HCT116 (cell line): Measurements from ENCODE around the gene WHRN. TPM values are rescaled to one million over a fixed set of nuclear protein-coding genes. Genes with fewer than 3 reads are reported as not detected.

Experiments
- ATAC-seq: fragments of 200-7000 bp; cut with Tn5 transposase; 2 replicates; pipeline ENCODE4 v1.9.1; 2020; ENCODE audit warnings: mild to moderate bottlenecking, moderate library complexity
- BruUV-seq: library from RNA; stranded (reverse); fragments of 400-500 nt; replicated peaks from 2 replicates; lab custom pipeline; 2021; lab: Mats Ljungman, UMichigan
- CTCF ChIA-PET: fragments of 300-600 bp; sonication (Branson Sonifier 250); formaldehyde crosslinking; loops from one replicate; lab custom pipeline; 2021; ENCODE audit warnings: antibody characterized with exemption; lab: Charles Lee
- POLR2A ChIA-PET: fragments of 300-600, 350-600 bp; sonication (Branson Sonifier 250); formaldehyde crosslinking; loops from one replicate; lab custom pipeline; 2021; ENCODE audit warnings: antibody characterized with exemption; lab: Charles Lee
- RAD21 ChIA-PET, 2 experiments: fragments of 300-600 bp; sonication (Branson Sonifier 250); formaldehyde crosslinking; loops; one replicate each; lab custom pipeline; 2023; ENCODE audit warnings: low total read pairs in 2 of 2; ENCODE audit not compliant: uncharacterized antibody in 2 of 2, unreplicated experiment in 2 of 2, low non-redundant PET in 1 of 2; lab: Charles Lee
- DNase-seq: peaks from one replicate; pipeline ENCODE4 v3.0.0-alpha.2; 2010; ENCODE audit warnings: low read depth, low spot score
- H2AFZ ChIP-seq: fragments of 200-600 bp; shearing (Covaris generic), sonication (generic); 2 replicates; pipeline ENCODE4 v1.6.1; 2017; ENCODE audit warnings: low read depth, mixed run types, mixed read lengths, antibody characterized with exemption, low read length; ENCODE audit not compliant: poor library complexity, severe bottlenecking
- H3K27ac ChIP-seq: 2 replicates; pipeline ENCODE4 v1.5.1; 2012; ENCODE audit warnings: low read depth, low read length
- H3K27me3 ChIP-seq: fragments of 200-600 bp; sonication (generic); 2 replicates; pipeline ENCODE4 v1.6.1; 2016; ENCODE audit warnings: mixed run types, low read length, mixed read lengths; ENCODE audit not compliant: insufficient read depth
- H3K36me3 ChIP-seq, 2 experiments: fragments of 200-500 bp in 1 of 2; fragments of 200-600 bp in 1 of 2; sonication (Bioruptor generic) in 1 of 2; sonication (generic) in 1 of 2; 2 replicates each; pipeline versions ENCODE4 v1.5.1 to v1.6.1; 2014 to 2016; ENCODE audit warnings: low read length in 2 of 2, inconsistent platforms in 1 of 2, mixed read lengths in 1 of 2, mixed run types in 1 of 2; ENCODE audit not compliant: insufficient read depth in 2 of 2, control insufficient read depth in 1 of 2
- H3K4me1 ChIP-seq, 2 experiments: fragments of 200-600 bp in 1 of 2; sonication (generic) in 1 of 2; 2 replicates each; pipeline versions ENCODE4 v1.5.1 to v1.6.1; 2012 to 2017; ENCODE audit warnings: low read length in 2 of 2, inconsistent platforms in 1 of 2, mild to moderate bottlenecking in 1 of 2, mixed read lengths in 1 of 2, mixed run types in 1 of 2, moderate library complexity in 1 of 2; ENCODE audit not compliant: insufficient read depth in 2 of 2, control insufficient read depth in 1 of 2
- H3K4me2 ChIP-seq: fragments of 200-600 bp; sonication (generic); 2 replicates; pipeline ENCODE4 v1.6.1; 2017; ENCODE audit warnings: mixed run types, low read length, mixed read lengths
- H3K4me3 ChIP-seq, 2 experiments: fragments of 200-600 bp in 1 of 2; sonication (generic) in 1 of 2; replicated peaks in 1 of 2; 2 replicates each; pipeline ENCODE4 v1.5.1; 2011 to 2016; ENCODE audit warnings: low read length in 2 of 2, control low read depth in 1 of 2, low read depth in 1 of 2, mild to moderate bottlenecking in 1 of 2, mixed read lengths in 1 of 2, mixed run types in 1 of 2
- H3K79me2 ChIP-seq: fragments of 200-600 bp; sonication (generic); 2 replicates; pipeline ENCODE4 v1.6.1; 2017; ENCODE audit warnings: mild to moderate bottlenecking, mixed run types, low read length, moderate library complexity, mixed read lengths; ENCODE audit not compliant: insufficient read depth
- H3K9ac ChIP-seq: fragments of 200-600 bp; sonication (generic); 2 replicates; pipeline ENCODE4 v1.6.1; 2016; ENCODE audit warnings: low read length, mixed read lengths
- H3K9me2 ChIP-seq: fragments of 200-600 bp; sonication (generic), shearing (Covaris generic); 2 replicates; pipeline ENCODE4 v1.6.1; 2017; ENCODE audit warnings: mixed run types, mild to moderate bottlenecking, moderate library complexity; ENCODE audit not compliant: insufficient read depth
- H3K9me3 ChIP-seq, 2 experiments: fragments of 200-500 bp in 1 of 2; fragments of 200-600 bp in 1 of 2; sonication (Bioruptor generic) in 1 of 2; sonication (generic) in 1 of 2; 2 replicates each; pipeline ENCODE4 v1.6.1; 2014 to 2017; ENCODE audit warnings: low read length in 2 of 2, mixed read lengths in 2 of 2, inconsistent platforms in 1 of 2, low read depth in 1 of 2, mild to moderate bottlenecking in 1 of 2, mixed run types in 1 of 2, moderate library complexity in 1 of 2; ENCODE audit not compliant: control insufficient read depth in 1 of 2, insufficient read depth in 1 of 2
- H4K20me1 ChIP-seq: fragments of 200-600 bp; sonication (generic), shearing (Covaris generic); 2 replicates; pipeline ENCODE4 v1.6.1; 2017; ENCODE audit warnings: mixed run types, mild to moderate bottlenecking, moderate library complexity; ENCODE audit not compliant: insufficient read depth
- CBX3 ChIP-seq: IDR thresholded peaks from 2 replicates; pipeline ENCODE4 v1.6.1; 2012; ENCODE audit warnings: low read depth
- CEBPB ChIP-seq: IDR thresholded peaks from 2 replicates; pipeline ENCODE4 v1.6.1; 2012; ENCODE audit warnings: low read depth
- EGR1 ChIP-seq: IDR thresholded peaks from 2 replicates; pipeline ENCODE4 v1.6.1; 2012; ENCODE audit warnings: low read depth
- EZH2phosphoT487 ChIP-seq: fragments of 200-600 bp; IDR thresholded peaks from 2 replicates; pipeline ENCODE4 v1.6.1; 2018; ENCODE audit warnings: antibody characterized with exemption, borderline replicate concordance
- FOSL1 ChIP-seq: IDR thresholded peaks from 2 replicates; pipeline ENCODE4 v1.6.1; 2012; ENCODE audit warnings: low read depth
- JUND ChIP-seq: IDR thresholded peaks from 2 replicates; pipeline ENCODE4 v1.6.1; 2012
- POLR2A ChIP-seq: IDR thresholded peaks from 2 replicates; pipeline ENCODE4 v1.7.0; 2011; ENCODE audit warnings: borderline replicate concordance; ENCODE audit not compliant: insufficient read depth, insufficient read length; ENCODE audit errors: extremely low read depth
- RAD21 ChIP-seq: IDR thresholded peaks from 2 replicates; pipeline ENCODE4 v1.6.1; 2012; ENCODE audit warnings: low read depth, mild to moderate bottlenecking
- SP1 ChIP-seq: IDR thresholded peaks from 2 replicates; pipeline ENCODE4 v1.6.1; 2012; ENCODE audit warnings: low read depth
- YY1 ChIP-seq: IDR thresholded peaks from 2 replicates; pipeline ENCODE4 v1.6.1; 2011; ENCODE audit warnings: low read length, low read depth, moderate library complexity, mild to moderate bottlenecking; ENCODE audit not compliant: insufficient replicate concordance; ENCODE audit errors: extremely low read depth
- ZBTB33 ChIP-seq: IDR thresholded peaks from 2 replicates; pipeline ENCODE4 v1.6.1; 2011; ENCODE audit warnings: mild to moderate bottlenecking, low read length, moderate library complexity; ENCODE audit not compliant: insufficient replicate concordance; ENCODE audit errors: extremely low read depth
- ZFX ChIP-seq: fragments of 450-650 bp; IDR thresholded peaks from 2 replicates; pipeline ENCODE4 v1.6.1; 2017
- intact Hi-C: fragments of 100-400 bp; cut with micrococcal nuclease; formaldehyde crosslinking; loops from 2 replicates; pipeline ENCODE4 v1.10.0; 2022
- total RNA-seq: library from RNA; stranded (reverse); gene quantifications from one replicate; pipeline ENCODE4 v1.2.1, GENCODE V29; 2021; ENCODE audit not compliant: unreplicated experiment

The WHRN gene
- total RNA-seq, 1 experiment from 2014 or later: 12.8 TPM

- BruUV-seq: no TSS peak
- intact Hi-C loops: loop anchor here (10.0 kb wide), 2 partner anchors 483 to 583 kb away; no protein-coding TSS in a partner anchor
- Histone ChIP-seq H2AFZ (no peak overlapping the region), H3K36me3 (no peaks in the 10 kb centered on the region), H3K79me2 (no peaks in the 10 kb centered on the region), H3K4me2 (no peak overlapping the region), H3K9ac (no peak overlapping the region), H3K4me1 (no peaks in the 10 kb centered on the region), H3K9me2 (no peaks in the 10 kb centered on the region), H4K20me1 (no peaks in the 10 kb centered on the region), H3K9me3 (no peaks in the 10 kb centered on the region), H3K27ac (no peak overlapping the region), H3K27me3 (no peaks in the 10 kb centered on the region), H3K4me3 (no peak overlapping the region)
- no peak for ATAC-seq
- RAD21 ChIA-PET: no interaction called here
- POLR2A ChIA-PET: no interaction called here
- no peak for DNase-seq
- TF ChIP-seq EZH2phosphoT487: no peak
- no peak for TF ChIP-seq RAD21
- no peak for TF ChIP-seq SP1
- TF ChIP-seq CBX3: no peak
- no peak for TF ChIP-seq ZBTB33
- no peak for TF ChIP-seq YY1
- TF ChIP-seq EGR1: no peak
- no peak for TF ChIP-seq CEBPB
- TF ChIP-seq ZFX: no peak
- no peak for TF ChIP-seq FOSL1
- TF ChIP-seq POLR2A: no peak
- no peak for TF ChIP-seq JUND
- CTCF ChIA-PET: interaction anchor here (4.8 kb wide), 1 partner anchor 222 kb away, joined by 16 read pairs; no protein-coding TSS in a partner anchor
These were observed 73.5 kb downstream of the WHRN start for GRCh38 chr9:114431770-114432169.
